OCI-LY7 (cell line): Measurements from ENCODE around the gene COQ4.

Experiments
- EZH2phosphoT487 ChIP-seq: fragments of 200-600 bp; sonication (generic); IDR thresholded peaks from 2 replicates; pipeline ENCODE4 v1.6.1; 2018; ENCODE audit warnings: low read depth, borderline replicate concordance, mild to moderate bottlenecking, mixed run types, antibody characterized with exemption, low read length, moderate library complexity, mixed read lengths
- TF ChIP-seq, protein P1 (sequence below): fragments of 200-600 bp; sonication (generic); conservative IDR thresholded peaks from 2 replicates; pipeline ENCODE4 v1.5.1; 2014; ENCODE audit warnings: mild to moderate bottlenecking, antibody characterized with exemption, low read length, moderate library complexity, mixed read lengths

DNA sequence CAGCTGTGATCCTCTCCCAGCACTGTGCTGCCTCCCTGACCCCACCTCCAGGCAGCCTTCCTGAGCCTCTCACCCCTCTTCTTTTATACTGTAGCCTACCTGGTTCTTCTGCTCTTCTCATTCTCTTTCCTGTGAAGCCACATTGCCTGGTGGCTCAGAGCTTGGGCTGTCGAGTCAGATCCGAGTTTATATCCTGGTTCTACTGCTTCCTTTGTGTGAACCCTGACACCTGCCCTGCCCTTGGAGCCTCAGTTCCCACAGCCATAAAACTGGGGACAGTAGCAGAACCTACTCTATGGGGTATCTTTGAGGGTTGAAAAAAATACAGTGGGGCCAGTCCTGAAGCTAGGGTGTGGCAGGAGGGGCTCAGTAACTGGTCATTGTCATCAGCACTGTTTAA, 26.5 kb downstream of the COQ4 start:
- no peak for TF ChIP-seq EZH2phosphoT487
- TF ChIP-seq, protein P1, sequence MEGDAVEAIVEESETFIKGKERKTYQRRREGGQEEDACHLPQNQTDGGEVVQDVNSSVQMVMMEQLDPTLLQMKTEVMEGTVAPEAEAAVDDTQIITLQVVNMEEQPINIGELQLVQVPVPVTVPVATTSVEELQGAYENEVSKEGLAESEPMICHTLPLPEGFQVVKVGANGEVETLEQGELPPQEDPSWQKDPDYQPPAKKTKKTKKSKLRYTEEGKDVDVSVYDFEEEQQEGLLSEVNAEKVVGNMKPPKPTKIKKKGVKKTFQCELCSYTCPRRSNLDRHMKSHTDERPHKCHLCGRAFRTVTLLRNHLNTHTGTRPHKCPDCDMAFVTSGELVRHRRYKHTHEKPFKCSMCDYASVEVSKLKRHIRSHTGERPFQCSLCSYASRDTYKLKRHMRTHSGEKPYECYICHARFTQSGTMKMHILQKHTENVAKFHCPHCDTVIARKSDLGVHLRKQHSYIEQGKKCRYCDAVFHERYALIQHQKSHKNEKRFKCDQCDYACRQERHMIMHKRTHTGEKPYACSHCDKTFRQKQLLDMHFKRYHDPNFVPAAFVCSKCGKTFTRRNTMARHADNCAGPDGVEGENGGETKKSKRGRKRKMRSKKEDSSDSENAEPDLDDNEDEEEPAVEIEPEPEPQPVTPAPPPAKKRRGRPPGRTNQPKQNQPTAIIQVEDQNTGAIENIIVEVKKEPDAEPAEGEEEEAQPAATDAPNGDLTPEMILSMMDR: no peak
